GM19455 (cell line): ENCODE data around the gene SLC25A26.
A peak's percentile ranks its signal among the peaks of the same experiment; 100 is the strongest.

Experiments used
- ATAC-seq: cut with Tn5 transposase; IDR thresholded peaks from one replicate; pipeline ENCODE4 v1.9.1; 2021; ENCODE audit not compliant: unreplicated experiment

Gene SLC25A26

DNA sequence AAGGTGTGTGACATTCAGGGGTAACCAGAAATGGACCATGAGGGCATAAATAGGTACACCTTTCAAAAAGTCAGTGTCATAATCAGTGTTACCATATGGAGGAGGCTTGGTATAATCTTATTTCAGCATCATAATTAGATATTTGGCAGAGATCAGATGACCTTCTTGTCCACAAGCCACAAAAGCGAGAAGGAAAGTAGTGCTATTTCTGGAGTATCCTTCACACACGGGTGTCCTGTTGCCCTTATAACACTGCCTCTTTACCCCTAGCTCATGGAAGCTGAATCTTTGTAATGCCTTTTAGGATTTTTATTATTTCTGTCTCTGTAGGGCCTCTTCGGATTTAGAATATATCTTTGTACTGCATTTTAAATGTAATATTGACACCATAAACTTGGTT is 147.2 kb downstream of the SLC25A26 start:
- no peak for ATAC-seq

GRCh38 chr3:66370179-66370578 is 149.4 kb downstream of the SLC25A26 start:
- no peak for ATAC-seq

DNA sequence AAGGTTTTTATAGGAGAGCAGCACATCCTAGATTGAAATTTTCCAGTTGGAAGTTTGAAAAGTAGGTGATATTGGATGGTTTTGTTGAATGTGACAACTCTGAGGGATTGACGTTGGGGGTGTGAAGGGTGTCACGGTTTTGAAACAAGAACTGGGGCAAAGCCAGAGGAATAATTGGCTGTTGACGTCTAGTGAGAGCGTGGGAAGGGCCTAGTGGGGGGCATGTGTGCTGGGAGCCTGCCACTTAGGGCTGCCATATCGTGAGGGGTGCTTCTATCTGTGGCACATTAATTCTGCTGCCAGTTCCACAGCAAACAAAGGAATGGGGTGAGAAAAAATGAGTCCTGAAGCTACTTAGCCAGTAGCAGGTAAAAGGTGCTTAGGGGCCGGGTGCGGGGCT is 150.6 kb downstream of the SLC25A26 start:
- no peak for ATAC-seq

- ATAC-seq, result no peak
Observed at GRCh38 chr3:66372681-66373350, 152.0 kb downstream of the SLC25A26 start.

GRCh38 chr3:66376568-66376967 is 155.8 kb downstream of the SLC25A26 start:
- ATAC-seq, result no peak

DNA sequence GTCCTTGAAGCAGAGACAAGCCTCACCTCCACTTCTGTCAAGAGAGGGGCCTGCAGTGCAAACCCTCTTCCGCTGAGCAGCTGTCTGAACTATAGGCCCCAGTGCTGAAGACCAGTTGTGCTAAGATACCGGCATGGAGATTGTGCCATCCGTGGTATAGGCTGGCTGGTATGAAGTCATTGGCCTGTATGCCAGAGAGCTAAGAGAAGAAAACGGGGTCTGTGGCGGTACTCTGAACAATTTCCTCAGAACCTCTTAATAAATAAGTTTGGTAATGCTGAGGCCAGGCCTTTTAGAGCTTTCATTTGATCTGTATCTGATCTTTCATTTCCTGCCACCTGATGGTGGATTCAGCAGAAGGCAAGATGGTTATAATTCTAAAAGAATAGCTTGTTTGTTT is 157.0 kb downstream of the SLC25A26 start:
- no peak for ATAC-seq

DNA sequence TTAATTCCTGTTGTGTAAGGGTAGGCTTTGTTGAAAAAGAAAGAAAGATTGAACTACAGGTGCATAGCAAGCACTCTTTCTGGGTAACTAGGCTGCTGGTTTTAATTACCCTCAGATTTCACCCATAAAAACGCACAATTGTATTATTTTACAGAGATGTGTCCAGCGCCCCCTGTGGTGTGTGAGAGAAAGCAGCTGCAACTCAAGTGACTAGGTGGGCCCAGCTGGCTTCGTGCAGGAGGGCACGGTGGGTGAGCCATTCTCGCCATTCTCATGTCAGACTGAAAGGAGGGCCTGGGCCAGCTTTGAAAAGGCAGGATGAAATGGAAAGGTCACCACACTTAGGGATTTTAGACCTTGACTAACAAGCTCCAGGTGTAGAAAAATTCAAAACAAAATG is 157.5 kb downstream of the SLC25A26 start:
- ATAC-seq, result no peak

- no peak for ATAC-seq
Observed at GRCh38 chr3:66379565-66379964, 158.8 kb downstream of the SLC25A26 start.

- no peak for ATAC-seq
Observed at GRCh38 chr3:66380200-66380932, 159.6 kb downstream of the SLC25A26 start.

DNA sequence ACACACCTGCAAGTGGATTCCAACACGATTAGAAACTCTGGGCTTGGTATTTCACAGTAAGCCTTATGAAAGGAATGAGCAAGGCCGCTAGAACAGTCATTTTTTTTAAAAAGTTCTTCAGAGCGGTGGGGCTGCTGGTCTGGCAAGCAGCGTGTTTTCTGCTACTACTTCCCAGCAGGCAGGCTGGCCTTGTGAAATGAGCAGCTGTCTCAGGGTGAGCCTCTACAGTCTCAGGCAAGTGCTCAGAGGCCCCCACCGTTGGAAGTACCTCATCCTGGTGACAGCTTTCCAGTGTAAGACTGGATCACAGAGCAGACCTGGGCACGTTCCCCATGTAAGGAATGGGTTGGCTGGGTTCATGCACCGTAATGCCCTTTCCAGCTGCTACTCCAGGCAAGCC is 160.8 kb downstream of the SLC25A26 start:
- no peak for ATAC-seq

DNA sequence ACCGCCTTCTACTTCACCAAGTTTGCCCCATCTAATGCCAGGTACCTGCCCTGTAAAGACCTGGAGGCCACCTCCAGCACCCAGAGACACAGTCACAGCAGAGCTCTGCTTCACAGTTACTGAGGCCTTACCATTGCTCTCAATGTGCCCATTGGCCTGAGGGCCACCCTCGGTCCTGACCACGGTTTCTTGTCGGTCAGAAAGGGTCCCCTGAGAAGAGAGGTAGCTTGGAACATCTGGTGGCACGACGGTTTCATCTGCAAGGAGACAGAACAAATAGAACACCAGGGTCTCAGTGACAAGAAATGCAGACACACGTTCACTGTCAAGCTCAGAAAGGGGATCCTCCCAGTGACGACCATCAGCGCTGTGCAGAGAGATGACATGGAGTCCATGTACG is 161.3 kb downstream of the SLC25A26 start:
- no peak for ATAC-seq

DNA sequence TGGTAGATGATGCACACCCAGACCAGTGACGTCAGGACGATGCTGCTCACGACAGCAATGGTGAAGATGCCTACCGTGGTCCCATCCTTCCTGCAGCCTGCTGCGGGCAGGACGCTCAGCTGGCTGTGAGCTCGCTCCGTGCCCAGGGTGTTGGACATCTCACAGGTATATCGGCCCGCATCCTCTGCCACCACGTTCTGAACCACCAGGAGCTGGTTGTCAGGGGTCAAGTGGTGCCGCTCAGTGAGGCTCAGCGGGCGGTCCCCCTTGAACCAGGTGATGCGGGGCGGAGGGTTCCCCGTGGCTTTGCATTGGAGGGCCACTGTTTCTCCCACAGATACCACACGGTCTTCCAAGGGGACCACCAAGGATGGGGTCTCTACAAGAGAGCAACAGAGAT is 162.2 kb downstream of the SLC25A26 start:
- ATAC-seq, result no peak

GRCh38 chr3:66383998-66384745 is 163.4 kb downstream of the SLC25A26 start:
- ATAC-seq, result no peak

DNA sequence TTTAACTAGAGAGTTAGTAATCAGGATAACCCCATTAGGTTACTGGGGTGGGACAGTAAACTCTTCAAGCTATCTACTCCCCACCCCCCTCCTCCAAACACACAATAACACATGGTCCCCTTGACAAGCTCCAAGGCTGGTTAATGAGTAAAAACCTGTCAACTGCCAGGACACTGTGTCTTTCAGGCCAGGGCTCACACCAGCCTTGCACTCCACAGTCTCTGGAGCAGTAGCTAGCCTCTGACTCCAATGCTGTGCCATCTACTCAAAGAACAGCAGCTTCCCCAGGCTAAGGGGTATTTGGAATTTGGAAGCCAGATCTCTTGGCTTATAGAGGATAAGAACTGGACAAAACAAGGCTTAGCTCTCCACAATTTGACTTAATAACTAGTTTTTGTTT is 164.3 kb downstream of the SLC25A26 start:
- ATAC-seq, result no peak

- ATAC-seq, result peak; percentile 75
Observed at GRCh38 chr3:66386011-66386924, 165.5 kb downstream of the SLC25A26 start.

DNA sequence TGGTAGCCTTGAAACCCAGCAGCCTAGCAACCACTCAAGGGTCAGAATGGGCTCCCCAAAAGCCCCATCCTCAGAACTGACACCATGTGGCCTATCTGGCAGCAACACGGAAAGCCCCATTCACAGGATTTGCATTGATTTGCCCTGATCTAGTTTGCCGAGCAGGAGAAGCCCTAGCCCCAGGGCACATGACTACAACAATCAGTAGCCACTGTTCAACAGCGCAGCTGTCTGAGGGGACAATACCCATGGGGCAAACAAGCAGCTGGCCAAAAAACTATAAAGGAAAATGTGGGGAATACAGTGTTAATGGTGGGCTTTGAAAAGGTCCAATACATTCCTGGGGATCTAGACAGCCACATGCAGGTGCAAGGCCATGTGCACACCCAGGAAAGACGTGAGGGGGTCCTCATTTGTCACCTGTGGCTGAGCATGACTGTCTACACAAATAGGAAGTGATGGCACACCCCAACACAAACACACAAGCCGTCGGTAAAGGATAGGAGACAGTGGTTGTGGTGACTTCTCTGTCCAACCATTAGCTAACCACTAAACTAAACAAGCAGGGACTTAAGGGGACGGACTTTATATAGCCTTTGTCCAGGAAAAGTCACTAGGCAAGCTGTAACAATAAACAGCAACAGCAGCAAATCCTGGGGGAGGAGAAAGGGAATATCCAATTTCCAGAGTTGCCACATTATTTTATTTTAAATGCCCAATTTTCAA is 166.3 kb downstream of the SLC25A26 start:
- ATAC-seq, result no peak

- peak; percentile 37 for ATAC-seq
Observed at GRCh38 chr3:66390013-66390412, 169.2 kb downstream of the SLC25A26 start.

DNA sequence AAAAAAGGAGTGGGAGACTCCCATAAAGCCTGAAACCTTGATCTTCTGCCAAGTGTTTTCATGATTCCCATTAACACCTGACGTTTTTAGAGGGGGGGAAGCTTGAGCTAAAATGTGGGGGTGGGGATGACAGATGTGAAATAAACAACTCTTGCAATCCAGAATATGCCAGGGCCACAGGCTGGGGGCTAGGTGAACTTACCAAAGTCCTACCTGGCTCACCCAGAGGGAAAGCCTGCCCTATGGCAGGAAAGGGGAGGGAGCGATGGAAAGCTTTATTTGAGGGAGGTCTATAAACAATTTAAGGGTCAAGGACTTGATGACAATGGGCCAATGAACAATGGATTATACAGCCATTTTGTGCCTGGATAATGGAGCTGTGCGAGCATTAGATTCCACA is 171.7 kb downstream of the SLC25A26 start:
- no peak for ATAC-seq

- no peak for ATAC-seq
Observed at GRCh38 chr3:66392966-66393332, 172.1 kb downstream of the SLC25A26 start.

DNA sequence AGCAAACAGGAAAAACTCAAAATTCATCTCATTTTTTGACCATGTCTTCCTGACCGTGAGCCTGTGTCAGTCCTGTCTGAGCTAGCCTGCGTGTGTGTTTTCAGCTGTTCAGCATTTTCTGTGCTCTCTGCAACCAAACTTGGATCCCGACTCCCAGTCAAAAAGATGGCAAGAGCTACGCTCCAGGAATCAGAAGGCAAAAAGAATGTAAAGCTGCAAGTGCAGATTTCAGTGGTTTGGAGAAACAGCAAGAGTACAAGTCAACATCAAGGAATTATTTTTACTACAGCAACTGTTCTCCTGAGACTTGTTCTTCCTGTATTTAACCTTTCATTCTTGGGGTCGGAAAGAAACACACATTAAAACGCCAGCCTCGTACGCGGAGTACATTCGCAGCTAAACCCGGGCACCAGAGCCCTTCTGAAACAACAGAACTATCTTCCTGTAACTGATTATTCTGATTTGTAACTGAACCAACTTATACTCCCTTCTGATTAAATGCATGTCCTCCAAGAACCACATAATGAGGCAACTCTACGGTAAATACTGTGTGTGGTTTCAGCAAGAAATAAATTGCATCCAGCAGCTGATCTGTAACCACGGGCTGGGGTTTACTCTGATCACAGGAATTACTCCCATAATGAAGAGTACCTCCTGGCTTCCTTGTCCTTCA is 172.7 kb downstream of the SLC25A26 start:
- no peak for ATAC-seq
